Measurements from ENCODE around the gene ZBTB32.

The ZBTB32 gene

DNA sequence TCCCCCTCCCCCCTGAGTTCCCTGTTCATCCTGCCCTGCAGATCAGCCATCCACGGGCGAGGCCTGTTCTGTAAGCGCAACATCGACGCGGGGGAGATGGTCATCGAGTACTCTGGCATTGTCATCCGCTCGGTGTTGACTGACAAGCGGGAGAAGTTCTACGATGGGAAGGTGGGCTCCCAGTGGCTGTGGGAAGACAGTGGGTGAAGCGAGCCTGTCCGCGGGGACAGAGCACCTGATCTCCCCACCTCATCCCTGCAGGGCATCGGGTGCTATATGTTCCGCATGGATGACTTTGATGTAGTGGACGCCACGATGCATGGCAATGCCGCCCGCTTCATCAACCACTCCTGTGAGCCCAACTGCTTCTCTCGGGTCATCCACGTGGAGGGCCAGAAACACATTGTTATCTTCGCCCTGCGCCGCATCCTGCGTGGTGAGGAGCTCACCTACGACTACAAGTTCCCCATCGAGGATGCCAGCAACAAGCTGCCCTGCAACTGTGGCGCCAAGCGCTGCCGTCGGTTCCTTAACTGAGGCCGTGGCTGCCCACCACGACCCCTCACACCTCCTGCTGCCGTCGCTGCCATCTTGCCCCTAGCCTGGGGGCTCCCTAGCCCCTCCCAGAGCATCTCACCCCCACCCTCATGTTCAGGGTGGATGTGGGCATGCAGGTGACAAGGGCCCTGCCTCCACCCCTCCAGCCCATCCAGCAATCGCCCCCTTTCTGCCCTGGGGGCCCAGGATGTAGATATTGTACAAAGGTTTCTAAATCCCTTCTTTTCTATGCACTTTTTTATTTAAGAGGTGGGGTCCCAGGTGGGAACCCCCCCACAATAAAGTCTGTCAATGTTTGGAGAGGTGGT lies 33.9 kb downstream of the ZBTB32 start:
- no peak for DNase-seq

DNA sequence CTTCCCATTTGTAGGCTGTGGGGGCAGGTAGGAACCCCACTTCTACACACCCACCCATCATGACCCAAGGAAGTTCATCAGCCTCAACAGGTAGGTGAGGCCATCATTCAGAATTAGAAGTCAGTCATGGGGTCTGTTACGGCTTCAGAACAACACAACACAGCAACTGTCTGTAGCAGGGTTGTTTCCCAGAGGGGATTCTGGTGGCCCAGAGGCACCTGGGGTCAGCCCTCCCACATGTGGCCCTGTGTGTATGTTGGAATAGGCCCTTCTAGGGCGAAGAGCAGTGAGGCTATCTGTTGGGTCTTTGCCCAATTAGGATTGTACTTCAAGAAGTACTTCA lies 34.5 kb downstream of the ZBTB32 start:
- no peak for DNase-seq

DNA sequence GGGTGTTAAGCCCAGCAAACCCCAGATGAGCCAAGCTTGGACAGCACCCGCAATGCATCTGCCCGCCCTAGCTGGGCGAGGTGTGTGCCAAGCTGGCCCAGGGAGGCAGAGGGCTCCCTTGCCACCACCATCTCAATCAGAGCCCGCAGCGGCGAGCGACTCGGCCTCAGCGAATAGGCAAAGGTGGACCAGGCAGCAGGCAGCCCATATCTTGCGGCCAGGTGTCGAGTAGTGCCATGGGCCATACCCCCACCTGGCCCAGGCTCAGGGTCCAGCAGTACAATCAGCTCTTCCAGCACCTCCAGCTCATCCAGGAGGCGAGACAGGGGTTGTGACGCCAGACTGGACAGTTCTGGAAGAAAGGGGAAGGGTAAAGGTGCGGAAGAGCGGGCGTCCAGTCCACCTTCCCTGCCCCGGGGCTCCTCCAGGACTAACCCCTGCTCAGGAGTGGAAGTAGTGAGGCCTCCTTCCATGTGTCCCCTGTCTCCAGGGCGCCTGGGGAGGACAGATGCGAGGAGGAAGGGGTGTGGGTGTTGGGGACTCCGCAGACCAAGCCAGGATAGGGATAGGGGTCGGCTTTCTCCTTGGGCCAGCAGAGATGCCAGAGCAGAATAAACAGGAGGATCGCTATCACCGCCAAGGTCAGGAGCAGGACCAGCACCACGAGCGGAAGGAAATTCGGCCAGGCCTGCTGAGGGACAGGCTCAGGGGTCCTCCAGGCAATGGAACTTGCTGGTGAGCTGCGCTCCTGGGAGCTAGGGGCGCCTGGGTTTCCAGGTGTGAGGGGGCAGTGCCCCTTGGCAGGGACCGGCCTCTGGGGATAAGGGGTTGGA lies 35.1 kb downstream of the ZBTB32 start:
- DNase-seq = no peak

DNA sequence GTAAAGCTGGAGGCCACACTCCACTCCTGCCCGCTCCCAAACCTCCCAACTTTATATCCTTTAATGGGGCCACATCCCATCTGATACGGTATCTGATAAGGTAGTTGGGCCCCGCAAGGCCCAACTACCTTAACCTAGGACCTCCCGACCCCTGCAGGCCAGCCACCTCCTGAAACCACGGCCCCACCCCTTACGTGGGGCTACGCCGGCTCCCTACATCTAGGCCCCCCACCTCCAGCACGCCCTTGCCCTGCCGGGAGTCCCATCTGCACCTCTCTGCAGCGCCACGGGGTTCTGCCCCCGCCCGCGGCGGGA lies 35.7 kb downstream of the ZBTB32 start:
- no peak for DNase-seq

DNA sequence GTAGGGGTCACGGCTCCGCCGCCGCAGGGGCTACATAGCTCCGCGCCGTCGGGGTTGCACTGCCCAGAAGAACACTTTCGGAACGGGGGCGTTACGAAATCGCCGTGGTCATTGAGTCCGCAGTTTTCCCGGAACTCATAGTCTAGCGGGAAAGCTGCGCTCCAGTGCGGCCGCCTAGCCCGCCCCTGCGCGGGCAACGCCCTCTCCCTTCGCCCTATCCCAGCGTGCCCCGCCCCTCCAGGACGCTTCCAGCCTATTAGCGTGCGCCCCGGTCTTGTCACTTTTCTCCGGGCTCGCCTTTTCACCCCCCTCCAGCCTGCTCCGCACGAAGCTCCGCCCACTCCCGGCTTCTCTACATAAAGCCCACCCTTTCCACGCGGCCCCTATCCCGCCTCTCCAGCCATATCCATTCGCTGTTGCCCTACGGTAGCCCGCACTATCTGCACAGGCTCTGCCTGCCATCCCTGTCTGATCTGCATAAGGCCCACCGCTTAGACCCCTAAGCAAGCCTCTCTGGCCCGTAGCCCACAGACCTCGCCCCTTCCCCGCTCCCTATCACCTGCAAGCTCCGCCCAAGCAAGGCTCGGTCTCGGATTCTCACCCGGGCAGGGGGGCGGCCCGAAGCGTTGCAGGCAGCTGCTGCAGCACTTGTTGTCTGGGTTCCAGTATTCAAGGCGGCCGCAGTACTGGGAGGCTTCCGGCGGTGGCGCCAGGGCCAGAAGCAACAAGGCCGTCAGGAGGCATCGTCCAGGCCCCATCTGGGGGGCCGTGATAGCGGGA lies 36.3 kb downstream of the ZBTB32 start:
- DNase-seq = peak; percentile 99

DNA sequence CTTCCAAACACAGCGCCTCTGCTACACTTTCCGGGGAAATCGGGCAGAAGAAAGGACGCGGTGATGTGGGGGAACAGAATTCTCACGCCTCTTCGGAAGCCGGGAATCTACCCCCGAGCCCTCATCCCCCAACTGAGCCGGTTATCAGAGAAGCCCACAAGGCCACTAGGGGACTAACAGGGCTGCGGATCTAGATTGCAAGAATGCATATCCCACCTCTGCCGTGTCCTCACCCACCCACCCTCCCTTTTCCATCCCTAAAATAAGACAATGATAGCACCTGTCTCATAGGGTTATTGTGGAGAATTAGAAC lies 36.8 kb downstream of the ZBTB32 start:
- no peak for DNase-seq

DNA sequence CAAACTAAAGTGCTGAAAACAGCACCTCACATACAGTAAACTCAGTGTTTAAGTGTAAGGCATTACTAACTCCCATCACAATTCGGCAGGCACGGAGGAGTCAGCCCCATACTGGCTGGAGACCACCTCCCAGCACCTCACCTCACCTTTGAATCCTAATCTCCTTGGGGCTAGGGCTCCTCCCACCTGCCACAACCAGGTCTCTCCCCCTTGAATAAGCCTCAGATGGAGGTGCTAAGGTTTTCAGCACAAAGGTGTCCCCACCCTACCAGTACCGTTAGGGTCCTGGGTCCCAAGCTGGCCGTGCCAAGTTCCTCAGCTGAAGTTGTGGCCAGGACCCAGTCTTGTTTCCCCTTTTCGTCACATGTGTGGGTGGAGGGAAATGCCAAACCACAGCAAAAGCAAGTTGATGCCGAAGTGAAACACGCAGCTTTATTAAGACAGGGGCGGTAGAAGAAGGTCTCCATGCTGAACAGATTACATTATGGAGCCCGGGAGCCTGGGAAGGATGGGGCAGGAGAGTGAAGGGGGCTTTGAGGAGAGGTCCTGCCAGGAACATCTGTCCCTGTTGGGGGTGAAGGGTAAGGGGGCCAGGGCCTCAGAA lies 37.9 kb downstream of the ZBTB32 start, which contains the start of gene IGFLR1:
Gene IGFLR1, minus strand, starts transcription at position 332 of the 604 bp plus-strand sequence. CDS start 1,272 bp downstream, outside the sequence.
- DNase-seq = peak; percentile 92

DNA sequence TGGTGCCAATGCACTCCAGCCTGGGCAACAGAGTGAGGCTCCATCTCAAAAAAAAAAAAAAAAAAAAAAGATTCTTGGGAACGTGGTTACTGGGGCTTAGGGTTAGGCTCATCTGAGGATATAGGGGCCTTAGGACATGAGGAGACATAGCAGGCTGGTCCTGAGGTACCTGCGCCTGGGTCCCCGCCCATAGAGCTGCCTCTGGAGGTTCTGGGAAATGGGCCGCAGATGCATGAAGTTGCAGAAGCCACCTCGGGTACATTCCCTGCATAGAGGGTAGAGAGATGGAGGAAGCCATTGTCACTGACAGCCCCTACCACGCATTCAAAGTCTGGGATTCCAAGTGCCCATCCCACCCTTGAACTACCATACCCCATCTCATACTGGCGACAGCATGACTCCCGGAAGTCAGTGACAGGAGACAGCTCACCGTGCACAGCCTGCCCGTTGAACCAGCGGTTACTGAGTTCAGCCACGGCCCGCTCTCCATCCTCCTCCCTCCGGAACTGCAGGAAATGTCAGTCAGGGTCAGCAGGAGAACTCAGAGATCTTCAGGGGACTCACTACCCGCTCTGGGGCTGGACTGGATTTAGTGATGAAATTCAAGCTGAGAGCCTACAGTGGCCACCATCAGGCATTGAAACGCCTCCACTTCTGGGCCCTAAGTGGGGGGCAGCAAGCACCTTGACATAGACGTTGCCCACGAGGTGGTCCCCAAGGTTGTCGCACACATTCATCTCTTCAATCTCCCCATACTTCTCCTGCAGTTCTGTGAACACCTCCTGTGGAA lies 39.5 kb downstream of the ZBTB32 start:
- DNase-seq = no peak

DNA sequence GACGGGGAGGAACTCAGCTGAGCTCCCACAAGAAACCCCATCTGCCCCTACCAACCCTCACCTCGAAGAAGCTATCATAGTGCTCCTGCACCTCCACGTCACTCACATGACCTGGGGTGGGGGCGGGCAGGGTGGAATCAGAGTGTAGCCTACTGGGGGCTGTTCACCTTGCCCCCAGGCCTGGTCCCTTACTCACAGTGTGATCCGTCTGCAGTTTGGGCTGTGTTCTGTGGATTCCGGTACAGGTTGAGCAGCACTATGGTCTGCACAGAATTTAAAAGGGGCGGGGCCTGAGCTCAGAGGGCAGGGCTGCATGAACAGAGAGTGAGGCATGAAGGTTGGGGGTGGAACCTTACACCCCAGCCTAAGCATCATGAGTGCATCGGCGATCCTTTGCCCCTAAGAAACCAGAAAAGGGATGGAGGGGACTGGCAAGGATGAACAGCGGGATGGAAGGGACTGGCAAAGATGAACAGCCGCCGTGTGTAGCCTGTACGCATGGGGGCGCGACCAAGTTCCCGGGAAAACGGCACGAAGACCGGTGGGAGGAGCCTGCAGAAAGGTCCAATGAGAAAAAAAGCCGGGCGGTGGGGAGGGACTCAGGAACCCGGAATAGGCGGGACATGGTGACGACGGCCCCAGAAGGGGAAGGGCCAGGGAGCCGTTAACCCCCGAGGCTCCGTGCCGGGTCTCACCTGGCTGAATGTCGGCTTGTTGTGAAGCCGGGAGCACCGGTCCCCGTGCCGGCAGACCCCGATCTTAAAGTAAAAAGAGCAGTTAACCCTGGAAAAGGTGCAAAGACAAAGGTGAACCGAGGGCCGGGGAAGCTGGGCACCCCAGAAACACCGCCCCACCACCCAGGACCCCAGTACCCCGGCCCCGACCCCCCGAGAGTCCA lies 40.3 kb downstream of the ZBTB32 start:
- DNase-seq = peak; percentile 97

DNA sequence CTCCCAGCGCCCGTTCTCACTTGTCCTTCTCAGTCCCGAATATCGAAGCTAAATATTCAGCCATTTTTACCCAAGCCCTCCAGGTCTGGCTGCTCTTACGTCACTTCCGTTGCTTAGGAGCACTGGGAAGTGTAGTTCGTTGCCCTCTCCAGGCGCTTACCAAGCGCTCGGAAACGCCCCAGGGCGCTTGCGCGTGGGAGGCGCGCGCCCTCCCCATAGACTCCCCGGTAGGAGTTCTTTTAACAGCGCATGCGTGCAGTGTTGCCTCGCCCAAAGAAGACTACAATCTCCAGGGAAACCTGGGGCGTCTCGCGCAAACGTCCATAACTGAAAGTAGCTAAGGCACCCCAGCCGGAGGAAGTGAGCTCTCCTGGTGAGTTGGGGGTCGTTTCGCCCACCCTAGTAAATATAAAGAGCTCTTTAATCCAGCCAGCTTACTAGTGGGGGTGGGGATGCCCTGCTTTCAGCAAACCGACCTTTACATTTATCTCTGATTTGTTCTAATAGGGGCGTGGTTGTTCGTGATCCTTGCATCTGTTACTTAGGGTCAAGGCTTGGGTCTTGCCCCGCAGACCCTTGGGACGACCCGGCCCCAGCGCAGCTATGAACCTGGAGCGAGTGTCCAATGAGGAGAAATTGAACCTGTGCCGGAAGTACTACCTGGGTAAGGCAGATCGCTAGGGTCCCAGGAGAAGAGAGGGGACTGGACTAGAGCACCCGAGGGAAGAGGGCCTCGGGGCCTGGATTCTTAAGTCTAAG lies 41.1 kb downstream of the ZBTB32 start, which contains the start of the genes PSENEN and U2AF1L4:
Gene PSENEN, plus strand, starts transcription at position 324 of the 759 bp plus-strand sequence. Its CDS starts 280 bp downstream, at position 604.
Gene U2AF1L4, minus strand, starts transcription at position 91 of the 759 bp plus-strand sequence. Its CDS starts 27 bp downstream, at position 64.
- DNase-seq = peak; percentile 100

DNA sequence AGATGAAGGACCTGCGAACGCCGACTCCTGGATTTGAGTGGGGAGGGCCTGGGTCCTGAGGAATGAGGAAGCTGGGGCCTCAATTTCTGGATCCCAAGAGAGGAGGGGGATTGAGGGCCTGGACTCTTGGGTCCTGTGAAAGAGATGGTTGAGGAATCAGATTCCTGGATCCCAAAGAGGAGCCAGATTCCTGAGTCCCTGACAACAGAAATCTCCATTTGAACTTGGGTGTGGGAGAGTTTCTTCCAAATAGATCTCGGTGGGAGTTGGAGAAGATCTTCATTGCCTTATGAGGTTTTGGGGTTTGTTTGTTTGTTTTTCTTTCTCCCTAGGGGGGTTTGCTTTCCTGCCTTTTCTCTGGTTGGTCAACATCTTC lies 41.7 kb downstream of the ZBTB32 start:
- no peak for DNase-seq

DNA sequence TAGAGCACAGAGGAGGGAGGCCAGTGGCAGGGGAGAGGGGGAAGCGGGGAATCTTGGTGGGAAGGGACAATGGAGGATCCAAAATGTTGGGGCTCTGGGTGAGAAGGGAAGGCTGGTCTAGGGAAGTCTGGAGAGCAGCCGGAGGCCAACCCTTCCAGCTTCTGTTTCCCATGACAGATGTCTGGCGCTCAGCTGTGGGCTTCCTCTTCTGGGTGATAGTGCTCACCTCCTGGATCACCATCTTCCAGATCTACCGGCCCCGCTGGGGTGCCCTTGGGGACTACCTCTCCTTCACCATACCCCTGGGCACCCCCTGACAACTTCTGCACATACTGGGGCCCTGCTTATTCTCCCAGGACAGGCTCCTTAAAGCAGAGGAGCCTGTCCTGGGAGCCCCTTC lies 42.2 kb downstream of the ZBTB32 start:
- no peak for DNase-seq

DNA sequence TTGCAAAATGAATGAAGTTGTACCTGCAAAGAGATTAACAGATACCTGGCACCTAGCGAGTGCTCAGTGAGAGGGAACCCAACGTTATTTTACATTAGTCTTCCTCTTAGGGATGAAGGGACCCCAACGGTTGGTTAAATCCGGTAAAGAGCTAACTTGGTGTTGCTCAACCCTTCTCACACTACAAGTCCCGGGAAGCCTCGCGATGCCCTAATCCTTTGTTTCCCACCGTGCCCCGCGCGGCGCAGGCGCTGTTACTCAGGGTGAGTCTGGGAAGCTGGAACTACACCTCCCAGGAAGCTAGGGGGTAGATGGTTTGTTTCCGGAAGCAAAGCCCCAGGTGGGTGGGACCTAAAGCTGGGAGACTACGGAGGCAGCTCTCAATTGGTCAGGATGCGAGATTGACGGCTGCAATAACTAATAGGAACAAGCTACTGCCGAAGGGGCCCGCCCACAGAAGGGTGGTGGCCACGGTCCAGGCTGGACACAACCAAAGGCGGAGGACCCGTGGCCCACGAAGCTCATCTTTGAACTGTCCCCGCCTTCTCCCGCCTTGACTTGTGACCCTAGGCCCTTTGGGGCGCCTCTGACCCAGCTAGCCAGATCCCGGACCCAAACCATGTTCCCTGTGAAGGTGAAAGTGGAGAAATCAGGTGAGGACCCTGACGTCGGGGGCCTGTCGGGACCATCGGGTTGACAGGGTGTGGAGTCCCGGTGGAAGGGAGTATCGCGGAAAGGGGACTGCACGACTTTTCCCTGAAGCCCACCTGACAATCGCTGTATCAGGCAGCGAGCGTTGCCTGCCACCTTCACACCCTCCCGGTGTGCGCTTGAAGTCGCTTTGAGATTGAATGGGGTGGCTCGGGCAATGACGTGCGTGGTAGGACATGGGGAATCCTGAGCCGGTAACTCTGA lies 44.0 kb downstream of the ZBTB32 start, which contains the start of gene LIN37:
Gene LIN37, plus strand, starts transcription at position 471 of the 915 bp plus-strand sequence. Its CDS starts 149 bp downstream, at position 620.
- DNase-seq = peak; percentile 99

DNA sequence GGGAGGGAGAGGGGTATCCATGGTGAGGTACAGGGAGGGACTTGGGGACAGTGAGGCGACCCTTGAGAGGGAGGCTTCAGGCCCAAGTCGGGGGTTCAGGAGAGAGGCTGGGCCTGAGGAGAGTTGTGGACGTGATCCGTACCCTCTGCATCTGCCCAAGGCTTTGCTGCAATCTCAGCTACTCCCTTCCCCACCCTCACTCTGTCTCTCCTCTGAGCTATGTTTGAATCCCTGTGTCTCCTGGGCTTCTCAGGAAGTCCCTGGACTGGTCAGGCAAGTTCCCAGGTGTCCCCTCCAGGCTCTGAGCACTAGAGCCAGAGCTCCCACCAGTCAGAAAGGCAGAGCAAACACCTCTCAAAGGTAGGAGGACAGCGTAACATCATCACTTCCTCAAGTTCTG lies 45.8 kb downstream of the ZBTB32 start:
- DNase-seq = no peak

DNA sequence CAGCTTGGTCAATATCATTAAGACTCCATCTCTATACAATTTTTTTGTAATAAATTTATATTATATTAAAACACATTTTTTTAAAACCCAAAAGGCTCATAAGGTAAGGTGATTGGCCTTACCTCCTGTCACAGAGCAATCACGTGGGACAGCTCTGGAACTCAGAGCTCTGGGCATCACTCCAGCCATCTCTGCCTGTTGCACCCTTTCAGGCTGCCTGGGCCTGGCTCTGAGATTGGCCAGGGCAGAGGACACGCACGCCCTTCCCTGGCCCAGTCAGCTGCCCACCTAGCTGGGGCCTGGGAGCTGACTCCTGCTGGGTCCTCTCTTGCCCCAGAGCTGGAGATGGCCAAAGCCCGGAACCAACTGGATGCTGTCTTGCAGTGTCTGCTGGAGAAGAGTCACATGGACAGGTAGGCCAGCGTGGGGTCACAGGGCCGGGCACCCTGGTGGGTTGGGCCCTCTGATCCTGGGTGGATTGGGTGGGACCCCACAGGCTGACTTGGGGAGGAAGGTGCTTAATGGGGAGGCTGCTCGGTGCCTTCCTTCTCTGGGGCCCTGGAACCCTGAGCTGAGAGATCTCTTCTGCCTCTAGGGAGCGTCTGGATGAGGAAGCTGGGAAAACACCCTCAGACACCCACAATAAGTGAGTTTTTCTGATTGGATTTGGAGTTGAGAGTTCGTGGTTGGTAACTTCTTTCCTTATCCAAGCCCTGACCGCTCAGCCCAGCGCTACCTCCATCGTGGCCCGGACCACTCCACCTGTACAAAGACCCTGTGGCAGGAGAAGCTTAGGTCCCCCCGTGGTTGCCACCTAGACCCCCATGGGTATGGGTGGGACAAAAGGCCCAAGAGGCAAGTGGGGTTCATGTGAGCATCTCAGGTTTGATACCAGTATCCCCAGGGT lies 47.7 kb downstream of the ZBTB32 start:
- no peak for DNase-seq

DNA sequence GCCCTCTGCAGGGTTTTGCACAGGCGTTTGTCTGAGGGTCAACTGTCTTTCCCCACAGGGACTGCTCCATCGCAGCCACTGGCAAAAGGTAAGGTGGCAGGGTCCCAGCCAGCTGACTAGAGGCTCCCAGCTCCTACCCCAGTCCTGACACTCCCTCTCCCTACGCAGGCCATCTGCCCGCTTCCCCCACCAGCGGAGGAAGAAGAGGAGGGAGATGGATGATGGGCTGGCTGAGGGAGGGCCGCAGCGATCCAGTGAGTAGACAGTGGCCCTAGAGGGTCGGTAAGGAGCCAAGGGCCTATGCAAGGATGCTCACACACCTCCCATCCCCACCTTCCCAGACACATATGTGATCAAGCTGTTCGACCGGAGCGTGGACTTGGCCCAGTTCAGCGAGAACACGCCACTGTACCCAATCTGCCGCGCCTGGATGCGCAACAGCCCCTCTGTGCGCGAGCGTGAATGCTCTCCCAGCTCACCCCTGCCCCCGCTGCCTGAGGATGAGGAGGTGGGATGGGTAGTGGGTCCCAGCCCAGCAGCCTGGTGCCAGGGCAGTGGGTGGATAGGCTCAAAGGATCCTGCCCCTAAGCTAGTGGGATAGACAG lies 48.5 kb downstream of the ZBTB32 start:
- no peak for DNase-seq

DNA sequence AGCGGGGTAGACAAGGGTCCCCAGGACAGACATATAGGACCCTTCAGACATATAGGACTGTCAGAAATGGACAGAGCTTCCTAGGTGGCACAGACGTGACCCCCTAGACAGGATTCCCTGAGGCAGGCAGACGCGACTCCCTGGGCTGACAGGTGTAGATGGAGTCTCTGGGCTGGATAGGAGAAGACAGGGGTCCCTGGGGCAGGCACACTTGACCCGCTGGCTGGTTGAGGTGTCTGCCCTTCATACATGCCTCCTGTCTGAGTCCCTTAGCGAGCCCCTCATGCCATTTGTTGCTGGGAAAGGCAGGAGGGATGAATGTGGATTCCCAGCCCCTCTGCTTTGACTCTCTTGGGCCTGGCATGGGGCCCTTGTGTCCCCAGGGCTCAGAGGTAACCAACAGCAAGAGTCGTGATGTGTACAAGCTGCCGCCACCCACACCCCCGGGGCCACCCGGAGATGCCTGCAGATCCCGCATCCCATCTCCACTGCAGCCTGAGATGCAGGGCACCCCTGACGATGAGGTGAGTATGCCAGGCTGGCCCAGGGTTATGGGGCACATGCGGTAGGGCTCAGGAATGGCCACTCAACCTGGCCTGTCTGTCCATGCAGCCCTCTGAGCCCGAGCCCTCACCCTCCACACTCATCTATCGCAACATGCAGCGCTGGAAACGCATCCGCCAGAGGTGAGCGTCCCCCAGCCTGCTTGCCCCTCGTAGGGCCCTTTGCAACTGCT lies 49.4 kb downstream of the ZBTB32 start:
- no peak for DNase-seq

Data from suppressor macrophage treated with lipopolysaccharide for 4 hours (primary cell).